ENCODE results near the gene CCDC121.

The CCDC121 gene

GRCh38 chr2:27628767-27629709, at the start of gene CCDC121, which contains the start of gene GPN1:
Gene CCDC121, minus strand, starts transcription at chr2:27629012. Its CDS starts 1,213 bp downstream, at chr2:27627799.
Gene GPN1, plus strand, starts transcription at chr2:27629050. Its CDS starts 9 bp downstream, at chr2:27629059.
- DNase-seq (ENCODE audit: low spot score), result peak; percentile 69

GRCh38 chr2:27672723-27673486, 44.1 kb upstream of the CCDC121 start:
- DNase-seq (ENCODE audit: low spot score), result no peak

GRCh38 chr2:27671235-27671634, 42.4 kb upstream of the CCDC121 start:
- DNase-seq (ENCODE audit: low spot score), result no peak

GRCh38 chr2:27667446-27667845, 38.6 kb upstream of the CCDC121 start:
- DNase-seq (ENCODE audit: low spot score), result no peak

GRCh38 chr2:27664622-27665363, 36.0 kb upstream of the CCDC121 start:
- no peak for DNase-seq (ENCODE audit: low spot score)

GRCh38 chr2:27664154-27664574, 35.4 kb upstream of the CCDC121 start:
- DNase-seq (ENCODE audit: low spot score), result peak; percentile 8

GRCh38 chr2:27663285-27664153, 34.7 kb upstream of the CCDC121 start, which contains the start of the genes SLC4A1AP and SUPT7L:
Gene SLC4A1AP, plus strand, starts transcription at chr2:27663889. Its CDS starts 26 bp downstream, at chr2:27663915.
Gene SUPT7L, minus strand, starts transcription at chr2:27663614. Its CDS starts 1,422 bp downstream, at chr2:27662192.
- peak; percentile 51 for DNase-seq (ENCODE audit: low spot score)

GRCh38 chr2:27661371-27661770, 32.6 kb upstream of the CCDC121 start:
- DNase-seq (ENCODE audit: low spot score), result no peak

GRCh38 chr2:27655155-27655951, 26.5 kb upstream of the CCDC121 start:
- DNase-seq (ENCODE audit: low spot score), result no peak

GRCh38 chr2:27653397-27653796, 24.6 kb upstream of the CCDC121 start:
- no peak for DNase-seq (ENCODE audit: low spot score)

GRCh38 chr2:27652790-27653189, 24.0 kb upstream of the CCDC121 start:
- no peak for DNase-seq (ENCODE audit: low spot score)

- DNase-seq (ENCODE audit: low spot score), result no peak
Measured at GRCh38 chr2:27652341-27652740, 23.5 kb upstream of the CCDC121 start.

GRCh38 chr2:27651056-27651455, 22.2 kb upstream of the CCDC121 start:
- no peak for DNase-seq (ENCODE audit: low spot score)

- DNase-seq (ENCODE audit: low spot score), result no peak
Measured at GRCh38 chr2:27647737-27648136, 18.9 kb upstream of the CCDC121 start.

- DNase-seq (ENCODE audit: low spot score), result no peak
Measured at GRCh38 chr2:27647289-27647688, 18.5 kb upstream of the CCDC121 start.

GRCh38 chr2:27645197-27645596, 16.4 kb upstream of the CCDC121 start:
- DNase-seq (ENCODE audit: low spot score), result no peak

- DNase-seq (ENCODE audit: low spot score), result no peak
Measured at GRCh38 chr2:27640722-27641245, 12.0 kb upstream of the CCDC121 start.

GRCh38 chr2:27638709-27639108, 9.9 kb upstream of the CCDC121 start:
- no peak for DNase-seq (ENCODE audit: low spot score)

GRCh38 chr2:27638037-27638637, 9.3 kb upstream of the CCDC121 start:
- DNase-seq (ENCODE audit: low spot score), result no peak
